Fibroblast of lung (primary cell): ENCODE measurements around the gene SLC6A13.

Experiments
- EZH2 ChIP-seq: IDR thresholded peaks from 2 replicates; pipeline ENCODE4 v1.5.1; 2012; ENCODE audit warnings: low read length, control low read depth, mild to moderate bottlenecking; ENCODE audit errors: missing control alignments
- TF ChIP-seq, protein P1 (sequence below), 2 donors: IDR thresholded peaks in 1 of 2; conservative IDR thresholded peaks in 1 of 2; 1 replicate in 1 of 2; 2 replicates in 1 of 2; pipeline ENCODE4 v1.5.1; 2011 to 2012; ENCODE audit warnings: low read length in 2 of 2, control low read depth in 1 of 2, inconsistent platforms in 1 of 2, low read depth in 1 of 2, mild to moderate bottlenecking in 1 of 2

DNA sequence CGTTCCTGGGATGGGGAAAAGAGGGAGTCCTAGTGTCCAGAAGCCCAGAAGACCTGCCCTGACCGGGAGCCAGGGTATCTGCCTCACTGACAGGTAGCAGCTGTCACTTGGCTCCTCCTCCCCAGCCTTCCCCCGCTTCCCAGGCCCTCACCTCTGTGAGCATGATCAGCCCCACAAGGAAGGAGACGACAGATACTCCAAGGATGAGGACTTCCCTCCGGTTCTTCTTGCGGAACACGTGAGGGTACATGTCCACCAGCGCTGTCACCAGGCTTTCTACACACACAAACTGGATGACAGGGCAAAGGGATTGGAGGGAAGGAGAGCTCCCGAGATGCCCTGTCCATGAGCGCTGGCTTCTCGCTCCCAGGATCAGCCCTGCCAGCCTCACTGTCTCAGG is 38.8 kb downstream of the SLC6A13 start:
- TF ChIP-seq, protein P1, sequence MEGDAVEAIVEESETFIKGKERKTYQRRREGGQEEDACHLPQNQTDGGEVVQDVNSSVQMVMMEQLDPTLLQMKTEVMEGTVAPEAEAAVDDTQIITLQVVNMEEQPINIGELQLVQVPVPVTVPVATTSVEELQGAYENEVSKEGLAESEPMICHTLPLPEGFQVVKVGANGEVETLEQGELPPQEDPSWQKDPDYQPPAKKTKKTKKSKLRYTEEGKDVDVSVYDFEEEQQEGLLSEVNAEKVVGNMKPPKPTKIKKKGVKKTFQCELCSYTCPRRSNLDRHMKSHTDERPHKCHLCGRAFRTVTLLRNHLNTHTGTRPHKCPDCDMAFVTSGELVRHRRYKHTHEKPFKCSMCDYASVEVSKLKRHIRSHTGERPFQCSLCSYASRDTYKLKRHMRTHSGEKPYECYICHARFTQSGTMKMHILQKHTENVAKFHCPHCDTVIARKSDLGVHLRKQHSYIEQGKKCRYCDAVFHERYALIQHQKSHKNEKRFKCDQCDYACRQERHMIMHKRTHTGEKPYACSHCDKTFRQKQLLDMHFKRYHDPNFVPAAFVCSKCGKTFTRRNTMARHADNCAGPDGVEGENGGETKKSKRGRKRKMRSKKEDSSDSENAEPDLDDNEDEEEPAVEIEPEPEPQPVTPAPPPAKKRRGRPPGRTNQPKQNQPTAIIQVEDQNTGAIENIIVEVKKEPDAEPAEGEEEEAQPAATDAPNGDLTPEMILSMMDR (conservative IDR thresholded peaks at IDR 0.05 in 1 of 2, IDR thresholded peaks at IDR 0.05 in 1 of 2; ENCODE audit: low read depth in 1 of 2, low read length in 2 of 2): no peak
- TF ChIP-seq EZH2: no peak
